Measurements from ENCODE around the gene PLA2G12B.

Gene PLA2G12B

DNA sequence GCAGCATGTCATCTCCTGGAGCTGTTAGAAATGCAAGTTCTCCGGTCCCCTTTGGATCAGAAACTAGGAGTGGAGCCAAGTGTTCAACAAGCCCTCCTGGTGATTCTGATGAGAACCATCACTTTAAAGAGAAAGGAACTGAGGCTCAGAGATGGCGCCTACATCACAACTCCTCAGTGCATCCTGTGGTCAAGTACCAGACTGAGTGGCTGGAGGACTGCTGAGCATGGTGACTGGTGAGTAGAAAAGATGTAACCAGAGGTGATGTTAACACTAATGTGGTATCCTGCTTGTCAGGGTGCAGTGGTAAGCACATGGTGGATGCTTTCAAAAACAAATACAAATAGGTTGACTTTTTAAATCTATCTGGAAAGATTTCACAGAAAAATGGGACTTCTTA lies 64.5 kb downstream of the PLA2G12B start:
- no peak for DNase-seq (ENCODE audit: low read depth, low spot score)

DNA sequence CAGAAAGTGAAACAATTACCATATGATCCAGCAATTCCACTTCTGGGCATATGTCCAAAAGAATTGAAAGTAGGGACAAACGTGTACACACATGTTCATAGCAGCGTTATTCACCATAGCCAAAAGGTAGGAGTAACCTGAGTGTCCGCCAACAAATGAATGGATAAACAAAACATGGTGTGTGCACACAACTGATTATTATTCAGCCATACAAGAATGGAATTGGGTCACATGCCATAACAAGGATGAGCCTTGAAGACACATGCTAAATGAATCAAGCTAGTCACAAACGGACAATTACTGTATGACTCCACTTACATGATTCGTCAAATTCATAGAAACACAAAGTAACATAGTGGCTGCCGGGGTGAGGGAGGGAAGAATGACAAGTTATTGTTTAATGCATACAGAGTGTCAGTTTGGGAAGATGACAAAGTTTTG lies 65.2 kb downstream of the PLA2G12B start:
- no peak for DNase-seq (ENCODE audit: low read depth, low spot score)

DNA sequence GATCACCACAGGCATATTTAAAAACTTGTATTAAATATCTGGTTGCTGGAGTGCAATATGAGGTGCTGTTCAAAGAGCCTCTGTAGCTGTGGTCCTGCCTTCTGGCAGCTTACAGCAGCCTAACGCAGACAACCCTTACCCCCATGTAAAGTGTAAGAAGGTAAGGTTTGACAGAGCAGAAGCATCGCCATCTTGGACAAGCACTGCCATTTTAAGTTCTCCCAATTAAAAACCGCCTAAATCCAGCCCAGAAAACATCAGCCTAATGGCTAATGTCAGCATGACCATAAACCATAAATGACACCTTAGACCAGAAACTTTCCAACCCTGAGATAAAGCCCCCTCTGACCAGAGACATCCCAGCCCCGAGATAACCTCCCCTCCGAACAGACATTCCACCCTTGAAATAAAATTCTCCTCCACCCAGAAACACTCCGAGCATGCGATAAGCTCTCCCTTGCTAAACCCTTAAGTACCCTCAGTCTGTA lies 66.4 kb downstream of the PLA2G12B start:
- DNase-seq (ENCODE audit: low read depth, low spot score), result no peak

DNA sequence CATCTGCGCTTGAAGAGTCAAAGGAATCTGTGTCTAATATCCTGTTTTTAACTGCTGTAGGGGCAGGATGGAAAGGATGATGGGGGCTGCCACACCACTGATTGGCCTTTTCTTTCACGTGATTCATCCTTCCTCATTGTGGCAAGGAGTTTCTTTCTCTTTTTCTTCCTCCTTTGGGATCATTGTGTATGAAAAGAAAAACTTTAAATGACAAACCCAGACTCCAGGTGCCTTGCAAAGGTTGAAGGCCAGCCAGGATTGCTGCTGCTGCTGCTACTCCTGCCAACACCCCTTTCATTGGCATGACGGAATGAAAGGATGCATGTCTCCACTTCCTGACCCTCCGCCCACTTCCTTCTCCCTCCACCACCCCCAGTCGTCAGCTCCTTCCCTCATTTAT lies 67.6 kb downstream of the PLA2G12B start:
- DNase-seq (ENCODE audit: low read depth, low spot score), result no peak

DNA sequence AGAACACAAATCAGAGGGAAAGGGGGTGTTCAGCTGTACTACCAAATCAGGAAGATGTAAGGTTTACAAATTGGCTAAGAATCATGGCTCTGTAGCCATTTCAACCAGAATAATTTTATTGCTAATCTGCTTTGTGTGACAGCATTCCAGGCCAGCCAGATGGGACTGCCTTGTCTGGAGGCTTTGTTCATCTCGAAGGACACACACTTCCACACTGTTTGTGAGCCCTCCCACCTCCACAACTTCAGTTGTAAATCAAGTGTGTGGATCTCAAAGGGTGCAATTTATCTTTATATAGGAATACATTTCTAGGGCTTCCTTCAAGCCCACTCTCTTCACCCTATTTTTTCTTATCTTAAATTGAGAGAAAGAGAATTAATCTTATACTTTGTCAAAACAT lies 68.0 kb downstream of the PLA2G12B start:
- no peak for DNase-seq (ENCODE audit: low read depth, low spot score)

DNA sequence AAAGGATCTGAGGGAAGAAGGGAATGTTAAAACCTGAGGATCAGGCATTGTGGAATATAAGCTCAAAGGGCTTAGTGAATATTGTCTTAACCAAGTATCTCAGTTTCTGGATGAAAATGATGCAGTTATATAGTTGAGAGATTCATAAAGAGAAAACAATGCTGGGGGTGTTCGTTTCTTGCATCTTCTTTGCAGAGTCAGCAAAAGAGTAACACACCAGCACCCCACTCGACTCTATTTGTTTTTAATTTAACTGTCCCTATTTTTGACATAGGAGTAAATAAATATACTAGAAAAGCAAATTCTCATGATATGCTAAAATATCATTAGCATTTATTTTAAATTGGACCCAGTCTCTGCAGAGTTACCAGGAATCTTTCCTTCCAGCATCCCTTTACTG lies 68.7 kb downstream of the PLA2G12B start:
- DNase-seq (ENCODE audit: low read depth, low spot score), result no peak

All from brain pericyte (primary cell).